Stimulated activated CD4-positive, alpha-beta T cell treated with anti-CD3 and anti-CD28 coated beads, Interleukin-15, amount 100 ng/mL, for 24 hours (primary cell): ENCODE data around the gene SLC17A4.
A peak's percentile ranks its signal among the peaks of the same experiment; 100 is the strongest.
"Not testable (repeated sequence)": the region's sequence is repeated elsewhere in the genome, so short reads cannot be mapped to it uniquely, and the experiment has no call there.

ENCODE experiments used
- DNase-seq: peaks from one replicate; pipeline ENCODE4 v3.0.0-alpha.2; 2020

SLC17A4 gene

GRCh38 chr6:25754535-25754934, at the start of gene SLC17A4:
Gene SLC17A4 (plus strand): TSS chr6:25754742. CDS start chr6:25761963, 7,221 bp downstream.
- no peak for DNase-seq

GRCh38 chr6:25706314-25707014, 48.1 kb upstream of the SLC17A4 start:
- DNase-seq = no peak

- DNase-seq = no peak
These were observed 44.8 kb upstream of the SLC17A4 start for GRCh38 chr6:25709761-25710160.

GRCh38 chr6:25710287-25710686, 44.3 kb upstream of the SLC17A4 start:
- no peak for DNase-seq

- DNase-seq = no peak
These were observed 40.7 kb upstream of the SLC17A4 start for GRCh38 chr6:25713824-25714223.

- DNase-seq = no peak
These were observed 39.8 kb upstream of the SLC17A4 start for GRCh38 chr6:25714765-25715164.

- DNase-seq = no peak
These were observed 38.7 kb upstream of the SLC17A4 start for GRCh38 chr6:25715794-25716193.

- DNase-seq = no peak
These were observed 36.4 kb upstream of the SLC17A4 start for GRCh38 chr6:25717866-25718740.

- DNase-seq = no peak
These were observed 28.2 kb upstream of the SLC17A4 start for GRCh38 chr6:25726122-25726911.

- no peak for DNase-seq
These were observed 27.5 kb upstream of the SLC17A4 start for GRCh38 chr6:25727028-25727427.

GRCh38 chr6:25730907-25731306, 23.6 kb upstream of the SLC17A4 start:
- DNase-seq = no peak

- no peak for DNase-seq
These were observed 22.8 kb upstream of the SLC17A4 start for GRCh38 chr6:25731721-25732120.

- DNase-seq = peak; percentile 5
These were observed 21.9 kb upstream of the SLC17A4 start for GRCh38 chr6:25732468-25733198.

- DNase-seq = no peak
These were observed 19.3 kb upstream of the SLC17A4 start for GRCh38 chr6:25735261-25735660.

GRCh38 chr6:25743868-25744267, 10.7 kb upstream of the SLC17A4 start:
- DNase-seq = no peak

- no peak for DNase-seq
These were observed 8.7 kb upstream of the SLC17A4 start for GRCh38 chr6:25745836-25746235.

GRCh38 chr6:25746968-25747367, 7.6 kb upstream of the SLC17A4 start:
- no peak for DNase-seq

GRCh38 chr6:25747477-25747876, 7.1 kb upstream of the SLC17A4 start:
- no peak for DNase-seq

- no peak for DNase-seq
These were observed 6.5 kb upstream of the SLC17A4 start for GRCh38 chr6:25748049-25748448.

GRCh38 chr6:25748601-25749517, 5.7 kb upstream of the SLC17A4 start:
- DNase-seq = not testable (repeated sequence)

- DNase-seq = no peak
These were observed 4.7 kb upstream of the SLC17A4 start for GRCh38 chr6:25749837-25750236.

GRCh38 chr6:25750906-25751305, 3.6 kb upstream of the SLC17A4 start:
- no peak for DNase-seq
